Measurements from ENCODE around the gene CACNA1C.

CACNA1C gene

GRCh38 chr12:2457933-2458414, 405.2 kb downstream of the CACNA1C start:
- H3K4me3 ChIP-seq (ENCODE audit: low read length): no peak overlapping the region
- peaks cover 4% of the 10 kb centered on the region for H3K27me3 ChIP-seq (ENCODE audit: control insufficient read depth, insufficient read depth, low read length)
- no peaks in the 10 kb centered on the region for H3K36me3 ChIP-seq (ENCODE audit: insufficient read depth, low read length)
- H3K4me2 ChIP-seq (ENCODE audit: low read length): no peak overlapping the region
- no peaks in the 10 kb centered on the region for H3K9me3 ChIP-seq (replicated peaks; ENCODE audit: low read length)
- H3K4me1 ChIP-seq (ENCODE audit: control insufficient read depth, insufficient read depth, low read length): no peaks in the 10 kb centered on the region
- H3K9ac ChIP-seq (ENCODE audit: low read depth, low read length): no peak overlapping the region

GRCh38 chr12:2460051-2460670, 407.4 kb downstream of the CACNA1C start:
- peaks cover 16% of the 10 kb centered on the region for H3K27me3 ChIP-seq (ENCODE audit: control insufficient read depth, insufficient read depth, low read length)
- H3K4me2 ChIP-seq (ENCODE audit: low read length): no peak overlapping the region
- no peaks in the 10 kb centered on the region for H3K9me3 ChIP-seq (replicated peaks; ENCODE audit: low read length)
- no peaks in the 10 kb centered on the region for H3K36me3 ChIP-seq (ENCODE audit: insufficient read depth, low read length)
- H3K4me3 ChIP-seq (ENCODE audit: low read length): no peak overlapping the region
- no peak overlapping the region for H3K9ac ChIP-seq (ENCODE audit: low read depth, low read length)
- H3K4me1 ChIP-seq (ENCODE audit: control insufficient read depth, insufficient read depth, low read length): no peaks in the 10 kb centered on the region

- Histone ChIP-seq H3K4me3 (ENCODE audit: low read length) (no peak overlapping the region), H3K4me1 (ENCODE audit: control insufficient read depth, insufficient read depth, low read length) (no peaks in the 10 kb centered on the region), H3K4me2 (ENCODE audit: low read length) (no peak overlapping the region), H3K9ac (ENCODE audit: low read depth, low read length) (no peak overlapping the region), H3K9me3 (replicated peaks; ENCODE audit: low read length) (no peaks in the 10 kb centered on the region), H3K36me3 (ENCODE audit: insufficient read depth, low read length) (no peaks in the 10 kb centered on the region), H3K27me3 (ENCODE audit: control insufficient read depth, insufficient read depth, low read length) (peaks cover 25% of the 10 kb centered on the region)
These were observed 408.3 kb downstream of the CACNA1C start for GRCh38 chr12:2461046-2461445.

GRCh38 chr12:2461645-2462044, 408.9 kb downstream of the CACNA1C start:
- Histone ChIP-seq H3K36me3 (ENCODE audit: insufficient read depth, low read length) (no peaks in the 10 kb centered on the region), H3K4me2 (ENCODE audit: low read length) (no peak overlapping the region), H3K9ac (ENCODE audit: low read depth, low read length) (no peak overlapping the region), H3K9me3 (replicated peaks; ENCODE audit: low read length) (no peaks in the 10 kb centered on the region), H3K4me1 (ENCODE audit: control insufficient read depth, insufficient read depth, low read length) (no peaks in the 10 kb centered on the region), H3K4me3 (ENCODE audit: low read length) (no peak overlapping the region), H3K27me3 (ENCODE audit: control insufficient read depth, insufficient read depth, low read length) (peaks cover 30% of the 10 kb centered on the region)

GRCh38 chr12:2462087-2462486, 409.3 kb downstream of the CACNA1C start:
- Histone ChIP-seq H3K4me1 (ENCODE audit: control insufficient read depth, insufficient read depth, low read length) (no peaks in the 10 kb centered on the region), H3K4me2 (ENCODE audit: low read length) (no peak overlapping the region), H3K36me3 (ENCODE audit: insufficient read depth, low read length) (no peaks in the 10 kb centered on the region), H3K9me3 (replicated peaks; ENCODE audit: low read length) (no peaks in the 10 kb centered on the region), H3K4me3 (ENCODE audit: low read length) (no peak overlapping the region), H3K27me3 (ENCODE audit: control insufficient read depth, insufficient read depth, low read length) (peaks cover 30% of the 10 kb centered on the region), H3K9ac (ENCODE audit: low read depth, low read length) (no peak overlapping the region)

- Histone ChIP-seq H3K9me3 (replicated peaks; ENCODE audit: low read length) (no peaks in the 10 kb centered on the region), H3K27me3 (ENCODE audit: control insufficient read depth, insufficient read depth, low read length) (peaks cover 30% of the 10 kb centered on the region), H3K4me1 (ENCODE audit: control insufficient read depth, insufficient read depth, low read length) (no peaks in the 10 kb centered on the region), H3K4me3 (ENCODE audit: low read length) (no peak overlapping the region), H3K9ac (ENCODE audit: low read depth, low read length) (no peak overlapping the region), H3K4me2 (ENCODE audit: low read length) (no peak overlapping the region), H3K36me3 (ENCODE audit: insufficient read depth, low read length) (no peaks in the 10 kb centered on the region)
These were observed 410.9 kb downstream of the CACNA1C start for GRCh38 chr12:2463719-2464118.

- Histone ChIP-seq H3K4me2 (ENCODE audit: low read length) (no peak overlapping the region), H3K4me1 (ENCODE audit: control insufficient read depth, insufficient read depth, low read length) (no peaks in the 10 kb centered on the region), H3K9me3 (replicated peaks; ENCODE audit: low read length) (no peaks in the 10 kb centered on the region), H3K9ac (ENCODE audit: low read depth, low read length) (no peak overlapping the region), H3K4me3 (ENCODE audit: low read length) (no peak overlapping the region), H3K36me3 (ENCODE audit: insufficient read depth, low read length) (no peaks in the 10 kb centered on the region), H3K27me3 (ENCODE audit: control insufficient read depth, insufficient read depth, low read length) (peaks cover 37% of the 10 kb centered on the region)
These were observed 412.9 kb downstream of the CACNA1C start for GRCh38 chr12:2465681-2466080.

GRCh38 chr12:2466211-2466610, 413.4 kb downstream of the CACNA1C start:
- Histone ChIP-seq H3K4me2 (ENCODE audit: low read length) (no peak overlapping the region), H3K4me3 (ENCODE audit: low read length) (no peak overlapping the region), H3K4me1 (ENCODE audit: control insufficient read depth, insufficient read depth, low read length) (no peaks in the 10 kb centered on the region), H3K27me3 (ENCODE audit: control insufficient read depth, insufficient read depth, low read length) (peaks cover 37% of the 10 kb centered on the region), H3K9ac (ENCODE audit: low read depth, low read length) (no peak overlapping the region), H3K36me3 (ENCODE audit: insufficient read depth, low read length) (no peaks in the 10 kb centered on the region), H3K9me3 (replicated peaks; ENCODE audit: low read length) (no peaks in the 10 kb centered on the region)

GRCh38 chr12:2467447-2468195, 414.8 kb downstream of the CACNA1C start:
- no peaks in the 10 kb centered on the region for H3K9me3 ChIP-seq (replicated peaks; ENCODE audit: low read length)
- no peak overlapping the region for H3K4me2 ChIP-seq (ENCODE audit: low read length)
- no peak overlapping the region for H3K9ac ChIP-seq (ENCODE audit: low read depth, low read length)
- no peaks in the 10 kb centered on the region for H3K36me3 ChIP-seq (ENCODE audit: insufficient read depth, low read length)
- H3K4me3 ChIP-seq (ENCODE audit: low read length): no peak overlapping the region
- H3K4me1 ChIP-seq (ENCODE audit: control insufficient read depth, insufficient read depth, low read length): no peaks in the 10 kb centered on the region
- peaks cover 38% of the 10 kb centered on the region for H3K27me3 ChIP-seq (ENCODE audit: control insufficient read depth, insufficient read depth, low read length)

GRCh38 chr12:2475984-2476383, 423.2 kb downstream of the CACNA1C start:
- Histone ChIP-seq H3K36me3 (ENCODE audit: insufficient read depth, low read length) (no peaks in the 10 kb centered on the region), H3K9me3 (replicated peaks; ENCODE audit: low read length) (no peaks in the 10 kb centered on the region), H3K4me3 (ENCODE audit: low read length) (no peak overlapping the region), H3K4me1 (ENCODE audit: control insufficient read depth, insufficient read depth, low read length) (no peaks in the 10 kb centered on the region), H3K27me3 (ENCODE audit: control insufficient read depth, insufficient read depth, low read length) (peaks cover 36% of the 10 kb centered on the region), H3K4me2 (ENCODE audit: low read length) (no peak overlapping the region), H3K9ac (ENCODE audit: low read depth, low read length) (no peak overlapping the region)

GRCh38 chr12:2477009-2477766, 424.4 kb downstream of the CACNA1C start:
- no peaks in the 10 kb centered on the region for H3K9me3 ChIP-seq (replicated peaks; ENCODE audit: low read length)
- no peak overlapping the region for H3K4me2 ChIP-seq (ENCODE audit: low read length)
- H3K4me3 ChIP-seq (ENCODE audit: low read length): no peak overlapping the region
- H3K36me3 ChIP-seq (ENCODE audit: insufficient read depth, low read length): no peaks in the 10 kb centered on the region
- no peak overlapping the region for H3K9ac ChIP-seq (ENCODE audit: low read depth, low read length)
- no peaks in the 10 kb centered on the region for H3K4me1 ChIP-seq (ENCODE audit: control insufficient read depth, insufficient read depth, low read length)
- H3K27me3 ChIP-seq (ENCODE audit: control insufficient read depth, insufficient read depth, low read length): peaks cover 44% of the 10 kb centered on the region

Data from skeletal muscle satellite cell (primary cell).